Posterior cingulate gyrus (tissue), 11 donors: ENCODE data around the gene TREH.
"Not testable (repeated sequence)": the region's sequence is repeated elsewhere in the genome, so short reads cannot be mapped to it uniquely, and the experiment has no call there.

ENCODE experiments used
- DNase-seq, 10 donors: peaks; one replicate each; pipeline versions ENCODE4 v3.0.0 to v3.0.0-alpha.2; 2020 to 2021; ENCODE audit warnings: mixed read lengths in 3 of 10
- intact Hi-C: fragments of 100-400 bp; cut with DNase I; formaldehyde crosslinking; loops from one replicate; pipeline ENCODE4 v1.15.1; 2023

Gene TREH

GRCh38 chr11:118679483-118679882 is at the start of gene TREH:
Gene TREH, minus strand, starts transcription at chr11:118679650. Its CDS starts 23 bp downstream, at chr11:118679627.
- DNase-seq: peak in 1 of 10 donors; percentile 28
- intact Hi-C loops: no loop called here

GRCh38 chr11:118728112-118728511 is 48.7 kb upstream of the TREH start:
- intact Hi-C loops, DNase-seq: not testable (repeated sequence)

- DNase-seq, intact Hi-C loops: not testable (repeated sequence)
Observed at GRCh38 chr11:118727721-118728066, 48.2 kb upstream of the TREH start.

- intact Hi-C loops: not testable (repeated sequence)
- peak in 2 of 10 donors; percentile 26 to 42 for DNase-seq
Observed at GRCh38 chr11:118727001-118727720, 47.7 kb upstream of the TREH start.

GRCh38 chr11:118721478-118722015 is 42.1 kb upstream of the TREH start:
- intact Hi-C loops, DNase-seq: not testable (repeated sequence)

GRCh38 chr11:118720740-118721139 is 41.3 kb upstream of the TREH start:
- DNase-seq, intact Hi-C loops: not testable (repeated sequence)

GRCh38 chr11:118720078-118720477 is 40.6 kb upstream of the TREH start:
- DNase-seq, intact Hi-C loops: not testable (repeated sequence)

- intact Hi-C loops, DNase-seq: not testable (repeated sequence)
Observed at GRCh38 chr11:118718562-118718961, 39.1 kb upstream of the TREH start.

- intact Hi-C loops, DNase-seq: not testable (repeated sequence)
Observed at GRCh38 chr11:118717733-118718132, 38.3 kb upstream of the TREH start.

GRCh38 chr11:118717221-118717620 is 37.8 kb upstream of the TREH start:
- intact Hi-C loops, DNase-seq: not testable (repeated sequence)

GRCh38 chr11:118715837-118716260 is 36.4 kb upstream of the TREH start:
- intact Hi-C loops: no loop called here

GRCh38 chr11:118715245-118715831 is 35.9 kb upstream of the TREH start:
- intact Hi-C loops: no loop called here
- DNase-seq: no peak

More at GRCh38 chr11:118715837-118716260, 36.4 kb upstream of the TREH start:
- no peak for DNase-seq

- DNase-seq: no peak
Observed at GRCh38 chr11:118714816-118715215, 35.4 kb upstream of the TREH start.

GRCh38 chr11:118714416-118714815 is 35.0 kb upstream of the TREH start:
- DNase-seq, intact Hi-C loops: not testable (repeated sequence)

More at GRCh38 chr11:118714816-118715215, 35.4 kb upstream of the TREH start:
- intact Hi-C loops: no loop called here

- no peak for DNase-seq
- intact Hi-C loops: no loop called here
Observed at GRCh38 chr11:118708296-118708695, 28.8 kb upstream of the TREH start.

GRCh38 chr11:118706546-118706825 is 27.0 kb upstream of the TREH start:
- intact Hi-C loops: no loop called here
- DNase-seq: no peak

GRCh38 chr11:118705791-118706545 is 26.5 kb upstream of the TREH start:
- intact Hi-C loops: no loop called here
- peak in 1 of 10 donors; percentile 27 for DNase-seq

GRCh38 chr11:118705111-118705741 is 25.8 kb upstream of the TREH start:
- intact Hi-C loops: no loop called here

GRCh38 chr11:118703563-118704106 is 24.2 kb upstream of the TREH start:
- peak in 1 of 10 donors; percentile 66 for DNase-seq
- intact Hi-C loops: no loop called here

More at GRCh38 chr11:118705111-118705741, 25.8 kb upstream of the TREH start:
- DNase-seq: peak in 4 of 10 donors; percentile 31 to 89 (median 54)

GRCh38 chr11:118699506-118700220 is 20.2 kb upstream of the TREH start:
- DNase-seq: no peak
- intact Hi-C loops: no loop called here
